Measurements from ENCODE around the gene UCP3.
A peak's percentile ranks its signal among the peaks of the same experiment; 100 is the strongest.
"Not testable (repeated sequence)": the region's sequence is repeated elsewhere in the genome, so short reads cannot be mapped to it uniquely, and the experiment has no call there.

UCP3 gene

GRCh38 chr11:73999581-74000306 is 9.1 kb downstream of the UCP3 start:
- no peak for DNase-seq

DNA sequence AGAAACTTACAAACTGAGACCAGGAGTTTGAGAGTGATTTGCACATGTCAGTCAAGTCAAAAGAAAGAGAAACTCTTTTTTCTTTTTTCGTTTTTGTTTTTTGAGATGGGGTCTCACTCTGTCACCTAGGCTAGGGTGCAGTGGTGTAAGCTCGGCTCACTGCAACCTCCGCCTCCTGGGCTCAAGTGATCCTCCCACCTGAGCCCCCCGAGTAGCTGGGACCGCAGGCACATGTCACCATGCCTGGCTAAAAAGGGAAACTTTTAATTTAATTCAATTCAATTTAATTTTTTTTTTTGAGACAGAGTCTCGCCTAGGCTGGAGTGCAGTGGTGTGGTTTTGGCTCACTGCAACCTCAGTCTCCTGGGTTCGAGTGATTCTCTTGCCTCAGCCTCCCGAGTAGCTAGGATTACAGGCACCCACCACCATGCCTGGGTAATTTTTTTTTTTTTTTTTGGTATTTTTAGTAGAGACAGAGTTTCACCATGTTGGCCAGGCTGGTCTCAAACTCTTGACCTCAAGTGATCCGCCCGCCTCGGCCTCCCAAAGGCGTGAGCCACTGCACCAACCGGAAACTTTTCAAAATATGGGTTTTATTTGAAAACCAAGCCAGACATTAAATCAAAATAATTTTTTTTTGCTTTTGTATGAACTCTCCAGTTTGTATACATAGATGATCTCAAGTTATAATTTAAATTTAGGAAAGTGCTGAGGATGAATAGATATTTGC is 9.9 kb downstream of the UCP3 start:
- DNase-seq: no peak

- no peak for DNase-seq
These were observed 11.6 kb downstream of the UCP3 start for GRCh38 chr11:73997120-73997770.

GRCh38 chr11:73996161-73996747 is 12.6 kb downstream of the UCP3 start:
- DNase-seq: no peak

- no peak for DNase-seq
These were observed 13.2 kb downstream of the UCP3 start for GRCh38 chr11:73995731-73996130.

GRCh38 chr11:73995247-73995646 is 13.6 kb downstream of the UCP3 start:
- no peak for DNase-seq

GRCh38 chr11:73991471-73992006 is 17.3 kb downstream of the UCP3 start:
- DNase-seq: no peak

- DNase-seq: no peak
These were observed 18.2 kb downstream of the UCP3 start for GRCh38 chr11:73990730-73991129.

DNA sequence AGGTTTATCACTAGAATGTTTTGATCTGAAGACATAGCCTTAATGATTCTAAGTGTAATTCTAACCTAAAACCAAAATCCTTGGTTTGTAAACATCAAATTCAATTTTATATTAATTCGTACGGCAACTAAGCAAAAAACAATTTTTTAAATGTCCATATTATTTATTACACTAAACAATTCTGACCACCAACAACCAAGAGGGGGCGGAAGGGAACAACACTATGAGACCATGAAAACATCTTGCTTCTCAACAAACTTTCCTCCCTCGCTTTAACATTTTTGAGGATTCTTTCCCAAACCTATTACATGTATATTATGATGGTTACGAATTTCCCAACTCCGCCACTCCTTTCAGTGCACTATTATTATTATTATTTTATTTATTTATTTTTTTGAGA is 19.7 kb downstream of the UCP3 start:
- no peak for DNase-seq

DNA sequence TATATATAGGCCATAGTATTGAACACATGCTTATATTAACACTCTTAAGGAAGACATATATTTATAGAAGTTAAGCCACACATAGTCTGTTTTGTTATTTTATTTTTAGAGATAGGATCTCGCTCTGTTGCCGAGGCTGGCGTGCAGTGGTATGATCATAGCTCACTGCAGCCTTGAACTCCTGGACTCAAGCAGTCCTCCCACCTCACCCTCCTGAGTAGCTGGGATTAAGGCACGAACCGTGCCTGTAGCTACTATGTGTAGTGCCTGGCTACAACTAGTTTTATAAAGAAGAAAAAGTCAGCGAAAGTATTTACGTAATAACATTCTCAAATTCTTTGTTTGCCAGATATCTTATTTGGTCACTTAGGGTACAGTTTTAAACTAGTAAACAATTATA is 20.7 kb downstream of the UCP3 start:
- DNase-seq: no peak

- DNase-seq: not testable (repeated sequence)
These were observed 23.2 kb downstream of the UCP3 start for GRCh38 chr11:73985661-73986060.

DNA sequence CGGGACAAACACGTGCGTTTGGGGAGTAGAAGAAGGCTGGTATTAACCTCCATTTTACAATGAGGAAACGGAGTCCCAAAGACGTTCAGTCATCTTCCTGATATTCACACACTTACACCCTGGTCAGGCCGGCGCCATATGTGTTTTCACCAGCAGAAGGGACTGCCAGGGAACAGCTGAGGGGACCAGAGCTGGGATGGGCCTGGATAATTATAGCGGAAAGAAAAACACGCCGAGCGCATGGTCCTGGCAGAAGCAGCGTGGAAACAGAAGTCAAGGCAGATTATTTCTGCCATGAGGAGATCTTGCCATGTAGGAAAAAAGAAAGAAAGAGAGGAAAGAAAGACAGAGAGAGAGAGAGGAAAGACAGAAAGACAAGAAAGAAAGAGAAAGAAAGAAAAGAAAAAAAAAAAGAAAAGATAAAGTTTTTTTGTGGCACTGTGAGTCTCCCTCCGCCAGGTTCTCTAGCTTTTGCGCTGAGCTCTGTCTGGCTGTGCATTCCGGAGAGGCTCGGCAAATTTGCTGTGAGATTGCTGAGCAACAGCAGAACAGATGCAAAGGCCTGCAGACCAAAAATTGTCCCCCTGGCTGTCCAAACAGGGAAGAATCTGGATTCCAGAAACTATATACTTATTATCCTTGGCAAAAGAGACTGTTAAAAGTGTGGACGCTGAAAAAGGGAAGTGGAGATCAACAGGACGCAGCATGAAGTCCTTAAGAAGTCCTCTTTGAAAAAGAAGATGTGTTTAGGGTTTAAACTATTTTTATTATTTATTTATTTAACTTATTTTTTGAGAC is 24.9 kb downstream of the UCP3 start:
- DNase-seq: peak; percentile 51

- DNase-seq: peak; percentile 93
These were observed 25.7 kb downstream of the UCP3 start for GRCh38 chr11:73982990-73983740.

GRCh38 chr11:73982595-73982989 is 26.3 kb downstream of the UCP3 start, which contains the start of gene UCP2:
Gene UCP2 (minus strand): TSS chr11:73982843. CDS start chr11:73978378, 4,465 bp downstream.
- peak; percentile 81 for DNase-seq

DNA sequence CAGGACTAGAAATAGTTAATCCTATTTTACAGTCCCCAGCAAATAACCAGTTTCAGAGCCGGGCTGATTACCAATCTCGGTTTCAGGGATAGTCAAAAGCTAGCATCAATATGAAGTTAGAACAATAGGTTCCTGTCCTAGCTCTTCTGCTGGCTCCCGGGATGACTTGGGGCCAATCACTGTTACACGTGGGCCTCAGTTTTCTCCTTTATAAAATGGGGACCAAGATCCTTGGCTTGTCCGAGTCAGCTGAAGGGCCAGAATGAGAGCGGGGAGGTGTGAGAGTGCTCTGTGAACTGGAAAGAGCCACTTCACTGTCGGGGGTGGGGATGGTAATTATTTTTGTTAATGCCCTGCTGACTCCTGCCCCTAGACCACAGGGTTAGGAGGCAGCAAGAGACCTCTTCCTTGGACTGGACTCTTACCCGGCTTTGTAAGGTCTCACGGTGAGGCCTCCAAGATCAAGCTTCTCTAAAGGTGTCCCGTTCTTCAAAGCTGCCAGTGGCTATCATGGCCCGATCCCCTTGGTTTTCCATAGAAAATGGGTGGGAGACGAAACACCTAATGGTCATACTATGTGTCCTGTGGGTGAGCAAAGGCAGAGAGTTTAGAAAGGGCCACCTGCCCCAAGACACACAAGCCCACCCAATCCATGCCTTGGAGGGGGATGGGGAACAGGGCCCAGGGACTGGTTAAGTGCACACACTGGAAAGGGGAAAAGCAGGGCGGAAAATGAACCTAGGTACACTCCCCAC is 27.7 kb downstream of the UCP3 start:
- no peak for DNase-seq

GRCh38 chr11:73980001-73980961 is 28.6 kb downstream of the UCP3 start:
- no peak for DNase-seq

DNA sequence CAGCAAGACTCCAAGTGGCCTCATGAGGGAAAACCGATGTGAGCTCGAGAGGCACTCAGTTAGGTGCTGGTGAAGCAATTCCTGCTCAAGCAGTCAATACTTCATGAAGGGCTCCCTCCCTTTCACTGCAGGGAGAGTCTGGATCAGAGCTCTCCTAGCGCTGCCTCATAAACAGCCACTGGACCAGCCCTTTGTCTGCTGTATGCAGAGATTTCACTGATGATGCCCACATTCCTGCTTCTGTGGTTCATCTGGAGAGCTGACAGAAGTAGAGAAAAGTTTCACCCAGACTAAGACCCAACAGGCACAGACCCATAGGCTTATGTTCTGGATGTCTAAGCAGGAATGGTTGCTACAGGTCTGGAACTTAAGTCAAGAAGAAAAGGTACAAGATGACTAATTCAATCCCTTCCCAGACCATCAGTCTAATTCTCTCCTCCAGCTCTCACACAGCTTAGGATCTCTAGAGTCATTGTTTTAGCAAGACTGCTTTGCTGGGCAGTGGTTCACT is 30.3 kb downstream of the UCP3 start:
- no peak for DNase-seq

DNA sequence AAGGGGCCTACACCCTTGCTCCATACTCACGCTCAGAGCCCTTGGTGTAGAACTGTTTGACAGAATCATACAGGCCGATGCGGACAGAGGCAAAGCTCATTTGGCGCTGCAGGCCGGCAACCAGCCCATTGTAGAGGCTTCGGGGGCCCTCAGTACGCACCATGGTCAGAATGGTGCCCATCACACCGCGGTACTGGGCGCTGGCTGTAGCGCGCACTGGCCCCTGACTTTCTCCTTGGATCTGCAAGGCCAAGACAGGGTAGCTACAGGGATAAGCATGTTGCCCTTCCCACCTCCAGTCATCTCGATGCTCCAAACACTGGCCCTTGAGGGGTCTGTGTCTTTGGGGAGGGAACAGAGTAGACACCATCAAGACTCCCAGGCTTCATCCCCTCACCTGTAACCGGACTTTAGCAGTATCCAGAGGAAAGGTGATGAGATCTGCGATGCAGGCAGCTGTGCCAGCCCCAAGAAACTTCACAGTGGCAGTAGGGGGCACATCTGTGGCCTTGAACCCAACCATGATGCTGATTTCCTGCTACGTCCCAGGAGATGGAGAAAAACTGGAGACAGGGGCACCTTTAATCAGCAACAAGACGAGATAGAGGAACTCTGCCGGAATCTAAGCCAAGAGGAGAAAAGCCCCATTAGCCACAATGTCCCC is 30.9 kb downstream of the UCP3 start:
- DNase-seq: no peak
